Measurements from ENCODE around the gene CHI3L1.

DNA sequence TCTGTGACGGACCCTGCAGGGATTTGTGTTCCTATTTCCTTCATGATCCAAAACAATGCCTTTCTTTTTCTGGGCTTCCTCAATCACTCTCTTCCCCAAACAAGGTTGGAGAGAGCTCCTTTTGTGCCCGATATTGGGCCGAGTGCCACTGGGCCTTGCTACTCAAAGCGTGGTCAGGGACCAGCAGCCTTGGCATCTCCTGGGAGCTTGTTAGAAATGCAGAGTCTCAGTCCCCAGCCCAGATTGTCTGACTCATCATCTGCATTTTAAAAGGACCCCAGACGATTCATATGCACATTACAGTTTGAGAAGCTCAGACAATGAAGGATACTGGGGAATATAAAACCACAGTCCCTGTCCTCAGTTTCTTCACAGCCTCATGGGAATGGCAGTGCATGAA lies 39.1 kb downstream of the CHI3L1 start:
- TF ChIP-seq, protein P1, sequence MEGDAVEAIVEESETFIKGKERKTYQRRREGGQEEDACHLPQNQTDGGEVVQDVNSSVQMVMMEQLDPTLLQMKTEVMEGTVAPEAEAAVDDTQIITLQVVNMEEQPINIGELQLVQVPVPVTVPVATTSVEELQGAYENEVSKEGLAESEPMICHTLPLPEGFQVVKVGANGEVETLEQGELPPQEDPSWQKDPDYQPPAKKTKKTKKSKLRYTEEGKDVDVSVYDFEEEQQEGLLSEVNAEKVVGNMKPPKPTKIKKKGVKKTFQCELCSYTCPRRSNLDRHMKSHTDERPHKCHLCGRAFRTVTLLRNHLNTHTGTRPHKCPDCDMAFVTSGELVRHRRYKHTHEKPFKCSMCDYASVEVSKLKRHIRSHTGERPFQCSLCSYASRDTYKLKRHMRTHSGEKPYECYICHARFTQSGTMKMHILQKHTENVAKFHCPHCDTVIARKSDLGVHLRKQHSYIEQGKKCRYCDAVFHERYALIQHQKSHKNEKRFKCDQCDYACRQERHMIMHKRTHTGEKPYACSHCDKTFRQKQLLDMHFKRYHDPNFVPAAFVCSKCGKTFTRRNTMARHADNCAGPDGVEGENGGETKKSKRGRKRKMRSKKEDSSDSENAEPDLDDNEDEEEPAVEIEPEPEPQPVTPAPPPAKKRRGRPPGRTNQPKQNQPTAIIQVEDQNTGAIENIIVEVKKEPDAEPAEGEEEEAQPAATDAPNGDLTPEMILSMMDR (IDR thresholded peaks at IDR 0.05; ENCODE audit: low read depth, low read length), result no peak
- no peak for TF ChIP-seq EZH2phosphoT487 (IDR thresholded peaks at IDR 0.05; ENCODE audit: low read depth)

Measured in OCI-LY3 (cell line).